GM20000 (cell line): ENCODE measurements around the gene IGSF9.

Source experiments
- DNase-seq: peaks from one replicate; pipeline ENCODE4 v3.0.0; 2012; ENCODE audit warnings: low spot score
- CTCF ChIP-seq: IDR thresholded peaks from 2 replicates; pipeline ENCODE4 v1.5.1; 2012; ENCODE audit warnings: mild to moderate bottlenecking, control low read depth; ENCODE audit errors: extremely low read depth, missing control alignments

The IGSF9 gene

GRCh38 chr1:159953536-159954515 lies 8.4 kb upstream of the IGSF9 start, which contains the start of gene SLAMF9:
Gene SLAMF9 (minus strand): TSS chr1:159954237. CDS start chr1:159954137, 100 bp downstream.
- TF ChIP-seq CTCF: no peak
- DNase-seq: no peak

- DNase-seq: no peak
These were observed 7.5 kb upstream of the IGSF9 start for GRCh38 chr1:159952932-159953331.

GRCh38 chr1:159951551-159951950 lies 6.1 kb upstream of the IGSF9 start:
- DNase-seq: no peak
- TF ChIP-seq CTCF: no peak

More at GRCh38 chr1:159952932-159953331, 7.5 kb upstream of the IGSF9 start:
- TF ChIP-seq CTCF: no peak

- no peak for TF ChIP-seq CTCF
- DNase-seq: no peak
These were observed 5.6 kb upstream of the IGSF9 start for GRCh38 chr1:159951016-159951415.

- no peak for DNase-seq
- TF ChIP-seq CTCF: no peak
These were observed 4.6 kb upstream of the IGSF9 start for GRCh38 chr1:159949981-159950381.

- no peak for DNase-seq
- no peak for TF ChIP-seq CTCF
These were observed 3.7 kb upstream of the IGSF9 start for GRCh38 chr1:159949123-159949522.

GRCh38 chr1:159947942-159948341 lies 2.5 kb upstream of the IGSF9 start:
- no peak for TF ChIP-seq CTCF
- DNase-seq: no peak
